Measurements from ENCODE around the gene HIVEP1. TPM values are rescaled to one million over a fixed set of nuclear protein-coding genes. Genes with fewer than 3 reads are reported as not detected.

HIVEP1 gene
- total and polyA plus RNA-seq, 4 donors = 2.7 to 27.2 (median 6.2) TPM

DNA sequence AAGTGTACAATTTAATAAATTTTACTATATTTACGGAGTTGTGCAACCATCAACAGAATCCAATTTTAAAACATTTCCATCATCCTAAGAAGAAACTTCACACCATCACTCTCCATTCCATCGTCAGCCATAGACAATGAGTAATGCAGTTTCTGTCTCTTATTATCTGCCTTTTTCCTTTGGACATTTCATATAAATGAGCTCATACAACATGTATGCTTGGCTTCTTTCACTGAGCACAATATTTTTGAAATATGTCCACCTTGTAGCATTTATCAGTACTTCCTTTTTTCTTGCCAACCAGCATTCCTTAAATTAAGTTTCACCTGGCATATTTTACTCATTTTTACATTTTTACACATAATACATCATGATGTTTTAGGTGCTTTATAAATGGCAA lies 22.7 kb upstream of the HIVEP1 start:
- no peak for TF ChIP-seq GABPA (IDR thresholded peaks at IDR 0.05 in 1 of 2, conservative IDR thresholded peaks at IDR 0.05 in 1 of 2)
- TF ChIP-seq, protein P1, sequence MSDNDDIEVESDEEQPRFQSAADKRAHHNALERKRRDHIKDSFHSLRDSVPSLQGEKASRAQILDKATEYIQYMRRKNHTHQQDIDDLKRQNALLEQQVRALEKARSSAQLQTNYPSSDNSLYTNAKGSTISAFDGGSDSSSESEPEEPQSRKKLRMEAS (IDR thresholded peaks at IDR 0.05) = no peak
- TF ChIP-seq, protein P2, sequence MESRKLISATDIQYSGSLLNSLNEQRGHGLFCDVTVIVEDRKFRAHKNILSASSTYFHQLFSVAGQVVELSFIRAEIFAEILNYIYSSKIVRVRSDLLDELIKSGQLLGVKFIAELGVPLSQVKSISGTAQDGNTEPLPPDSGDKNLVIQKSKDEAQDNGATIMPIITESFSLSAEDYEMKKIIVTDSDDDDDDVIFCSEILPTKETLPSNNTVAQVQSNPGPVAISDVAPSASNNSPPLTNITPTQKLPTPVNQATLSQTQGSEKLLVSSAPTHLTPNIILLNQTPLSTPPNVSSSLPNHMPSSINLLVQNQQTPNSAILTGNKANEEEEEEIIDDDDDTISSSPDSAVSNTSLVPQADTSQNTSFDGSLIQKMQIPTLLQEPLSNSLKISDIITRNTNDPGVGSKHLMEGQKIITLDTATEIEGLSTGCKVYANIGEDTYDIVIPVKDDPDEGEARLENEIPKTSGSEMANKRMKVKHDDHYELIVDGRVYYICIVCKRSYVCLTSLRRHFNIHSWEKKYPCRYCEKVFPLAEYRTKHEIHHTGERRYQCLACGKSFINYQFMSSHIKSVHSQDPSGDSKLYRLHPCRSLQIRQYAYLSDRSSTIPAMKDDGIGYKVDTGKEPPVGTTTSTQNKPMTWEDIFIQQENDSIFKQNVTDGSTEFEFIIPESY (IDR thresholded peaks at IDR 0.05) = no peak
- TF ChIP-seq HNF4G (IDR thresholded peaks at IDR 0.05) = no peak
- TF ChIP-seq SP1 (IDR thresholded peaks at IDR 0.05) = no peak
- TF ChIP-seq, protein P3, sequence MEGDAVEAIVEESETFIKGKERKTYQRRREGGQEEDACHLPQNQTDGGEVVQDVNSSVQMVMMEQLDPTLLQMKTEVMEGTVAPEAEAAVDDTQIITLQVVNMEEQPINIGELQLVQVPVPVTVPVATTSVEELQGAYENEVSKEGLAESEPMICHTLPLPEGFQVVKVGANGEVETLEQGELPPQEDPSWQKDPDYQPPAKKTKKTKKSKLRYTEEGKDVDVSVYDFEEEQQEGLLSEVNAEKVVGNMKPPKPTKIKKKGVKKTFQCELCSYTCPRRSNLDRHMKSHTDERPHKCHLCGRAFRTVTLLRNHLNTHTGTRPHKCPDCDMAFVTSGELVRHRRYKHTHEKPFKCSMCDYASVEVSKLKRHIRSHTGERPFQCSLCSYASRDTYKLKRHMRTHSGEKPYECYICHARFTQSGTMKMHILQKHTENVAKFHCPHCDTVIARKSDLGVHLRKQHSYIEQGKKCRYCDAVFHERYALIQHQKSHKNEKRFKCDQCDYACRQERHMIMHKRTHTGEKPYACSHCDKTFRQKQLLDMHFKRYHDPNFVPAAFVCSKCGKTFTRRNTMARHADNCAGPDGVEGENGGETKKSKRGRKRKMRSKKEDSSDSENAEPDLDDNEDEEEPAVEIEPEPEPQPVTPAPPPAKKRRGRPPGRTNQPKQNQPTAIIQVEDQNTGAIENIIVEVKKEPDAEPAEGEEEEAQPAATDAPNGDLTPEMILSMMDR (IDR thresholded peaks at IDR 0.05; ENCODE audit: low read depth, low read length, missing input control) = no peak
- TF ChIP-seq YY1 (IDR thresholded peaks at IDR 0.05) = no peak
- TF ChIP-seq RAD21 (IDR thresholded peaks at IDR 0.05) = no peak
- no peak for TF ChIP-seq FOXA2 (IDR thresholded peaks at IDR 0.05)
- no peak for TF ChIP-seq NR2F2 (IDR thresholded peaks at IDR 0.05)
- no peak for TF ChIP-seq FOXA1 (IDR thresholded peaks at IDR 0.05)
- TF ChIP-seq HNF4A (conservative IDR thresholded peaks at IDR 0.05) = no peak
- TF ChIP-seq, protein P4, sequence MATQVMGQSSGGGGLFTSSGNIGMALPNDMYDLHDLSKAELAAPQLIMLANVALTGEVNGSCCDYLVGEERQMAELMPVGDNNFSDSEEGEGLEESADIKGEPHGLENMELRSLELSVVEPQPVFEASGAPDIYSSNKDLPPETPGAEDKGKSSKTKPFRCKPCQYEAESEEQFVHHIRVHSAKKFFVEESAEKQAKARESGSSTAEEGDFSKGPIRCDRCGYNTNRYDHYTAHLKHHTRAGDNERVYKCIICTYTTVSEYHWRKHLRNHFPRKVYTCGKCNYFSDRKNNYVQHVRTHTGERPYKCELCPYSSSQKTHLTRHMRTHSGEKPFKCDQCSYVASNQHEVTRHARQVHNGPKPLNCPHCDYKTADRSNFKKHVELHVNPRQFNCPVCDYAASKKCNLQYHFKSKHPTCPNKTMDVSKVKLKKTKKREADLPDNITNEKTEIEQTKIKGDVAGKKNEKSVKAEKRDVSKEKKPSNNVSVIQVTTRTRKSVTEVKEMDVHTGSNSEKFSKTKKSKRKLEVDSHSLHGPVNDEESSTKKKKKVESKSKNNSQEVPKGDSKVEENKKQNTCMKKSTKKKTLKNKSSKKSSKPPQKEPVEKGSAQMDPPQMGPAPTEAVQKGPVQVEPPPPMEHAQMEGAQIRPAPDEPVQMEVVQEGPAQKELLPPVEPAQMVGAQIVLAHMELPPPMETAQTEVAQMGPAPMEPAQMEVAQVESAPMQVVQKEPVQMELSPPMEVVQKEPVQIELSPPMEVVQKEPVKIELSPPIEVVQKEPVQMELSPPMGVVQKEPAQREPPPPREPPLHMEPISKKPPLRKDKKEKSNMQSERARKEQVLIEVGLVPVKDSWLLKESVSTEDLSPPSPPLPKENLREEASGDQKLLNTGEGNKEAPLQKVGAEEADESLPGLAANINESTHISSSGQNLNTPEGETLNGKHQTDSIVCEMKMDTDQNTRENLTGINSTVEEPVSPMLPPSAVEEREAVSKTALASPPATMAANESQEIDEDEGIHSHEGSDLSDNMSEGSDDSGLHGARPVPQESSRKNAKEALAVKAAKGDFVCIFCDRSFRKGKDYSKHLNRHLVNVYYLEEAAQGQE (IDR thresholded peaks at IDR 0.05) = no peak
- no peak for TF ChIP-seq JUND (IDR thresholded peaks at IDR 0.05)
- TF ChIP-seq TAF1 (conservative IDR thresholded peaks at IDR 0.05) = no peak
- TF ChIP-seq RXRA (IDR thresholded peaks at IDR 0.05) = no peak
- no peak for TF ChIP-seq EGR1 (IDR thresholded peaks at IDR 0.05; ENCODE audit: low read depth in 2 of 2)
- TF ChIP-seq, protein P5, sequence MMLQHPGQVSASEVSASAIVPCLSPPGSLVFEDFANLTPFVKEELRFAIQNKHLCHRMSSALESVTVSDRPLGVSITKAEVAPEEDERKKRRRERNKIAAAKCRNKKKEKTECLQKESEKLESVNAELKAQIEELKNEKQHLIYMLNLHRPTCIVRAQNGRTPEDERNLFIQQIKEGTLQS (IDR thresholded peaks at IDR 0.05) = no peak
- no peak overlapping the region for H3K27ac ChIP-seq (ENCODE audit: low read depth in 1 of 2, low read length in 2 of 2)
- no peak overlapping the region for H3K9ac ChIP-seq (ENCODE audit: low read depth in 1 of 2, low read length in 2 of 2)
- no peaks in the 10 kb centered on the region for H3K27me3 ChIP-seq (ENCODE audit: control insufficient read depth in 4 of 4, insufficient read depth in 4 of 4, low read length in 3 of 4)
- no peak overlapping the region for H3K4me3 ChIP-seq (ENCODE audit: low read depth in 1 of 3, low read length in 3 of 3)
- H3K9me3 ChIP-seq (ENCODE audit: control insufficient read depth in 4 of 4, low read length in 3 of 4) = no peaks in the 10 kb centered on the region
- no peaks in the 10 kb centered on the region for H3K4me1 ChIP-seq (ENCODE audit: control insufficient read depth in 4 of 4, insufficient read depth in 4 of 4, low read length in 3 of 4)
- H3K36me3 ChIP-seq (ENCODE audit: control insufficient read depth in 4 of 4, insufficient read depth in 3 of 4, low read depth in 1 of 4, low read length in 3 of 4) = no peaks in the 10 kb centered on the region
- DNase-seq (ENCODE audit: low spot score) = no peak
- WGBS = 93% methylated on average over 2 of the region's 2 CpGs
